ENCODE data around the gene MRPL10. TPM values are rescaled to one million over a fixed set of nuclear protein-coding genes. Genes with fewer than 3 reads are reported as not detected.

Gene MRPL10
- total RNA-seq, 1 experiment from 2014 or later = 159 TPM

GRCh38 chr17:47875011-47875985 lies 44.0 kb upstream of the MRPL10 start:
- no peak overlapping the region for H3K4me3 Mint-ChIP-seq (ENCODE audit: unreplicated experiment)
- H3K36me3 Mint-ChIP-seq (ENCODE audit: insufficient read depth, unreplicated experiment) = no peaks in the 10 kb centered on the region
- no peak overlapping the region for H3K4me3 ChIP-seq (ENCODE audit: low read depth, low read length)
- H3K36me3 ChIP-seq (ENCODE audit: control insufficient read depth, insufficient read depth, low read length) = no peaks in the 10 kb centered on the region
- DNase-seq = no peak
- POLR2A ChIA-PET = no interaction called here
- no TSS peak for BruUV-seq (replicated peaks)
- H3K27me3 Mint-ChIP-seq (ENCODE audit: insufficient read depth, unreplicated experiment) = no peaks in the 10 kb centered on the region
- TF ChIP-seq CTCF (IDR thresholded peaks at IDR 0.05; ENCODE audit: insufficient read depth in 1 of 2, low read depth in 1 of 2, low read length in 1 of 2, severe bottlenecking in 1 of 2, unreplicated experiment in 1 of 2) = no peak
- intact Hi-C loops (cut with micrococcal nuclease; ENCODE audit: unreplicated experiment) = no loop called here
- H3K27me3 ChIP-seq (replicated peaks; ENCODE audit: control insufficient read depth, insufficient read depth, low read length) = no peaks in the 10 kb centered on the region
- peaks cover 51% of the 10 kb centered on the region for H3K4me1 ChIP-seq
- H3K9me3 ChIP-seq = no peaks in the 10 kb centered on the region
- H3K9me3 Mint-ChIP-seq (ENCODE audit: unreplicated experiment) = no peaks in the 10 kb centered on the region
- peaks cover 28% of the 10 kb centered on the region for H3K4me1 Mint-ChIP-seq (ENCODE audit: low read depth, unreplicated experiment)
- H3K27ac Mint-ChIP-seq (ENCODE audit: unreplicated experiment) = peak overlapping the region; percentile 15
- CTCF ChIA-PET = interaction anchor here (1.4 to 7.5 kb wide), 2 partner anchors 10 to 33 kb away, joined by 5 to 37 read pairs; partner anchors contain the start of gene SCRN2

- DNase-seq = no peak
- BruUV-seq (replicated peaks) = no TSS peak
- Histone ChIP-seq H3K27me3 (replicated peaks; ENCODE audit: control insufficient read depth, insufficient read depth, low read length) (no peaks in the 10 kb centered on the region; the same call in 1 of the 2 replicates), H3K36me3 (ENCODE audit: control insufficient read depth, insufficient read depth, low read length) (no peaks in the 10 kb centered on the region), H3K4me1 (peaks cover 60% of the 10 kb centered on the region), H3K4me3 (ENCODE audit: low read depth, low read length) (no peak overlapping the region), H3K9me3 (no peaks in the 10 kb centered on the region)
- peaks cover 21% of the 10 kb centered on the region for H3K4me1 Mint-ChIP-seq (ENCODE audit: low read depth, unreplicated experiment)
- H3K36me3 Mint-ChIP-seq (ENCODE audit: insufficient read depth, unreplicated experiment) = no peaks in the 10 kb centered on the region
- H3K27ac Mint-ChIP-seq (ENCODE audit: unreplicated experiment) = no peak overlapping the region
- POLR2A ChIA-PET = interaction anchor here (0.9 kb wide), 1 partner anchor 22 kb away, joined by 3 read pairs; the partner anchor contains the start of gene SP2
- no peak overlapping the region for H3K4me3 Mint-ChIP-seq (ENCODE audit: unreplicated experiment)
- no peaks in the 10 kb centered on the region for H3K27me3 Mint-ChIP-seq (ENCODE audit: insufficient read depth, unreplicated experiment)
- no peak for TF ChIP-seq CTCF (IDR thresholded peaks at IDR 0.05; ENCODE audit: insufficient read depth in 1 of 2, low read depth in 1 of 2, low read length in 1 of 2, severe bottlenecking in 1 of 2, unreplicated experiment in 1 of 2)
- CTCF ChIA-PET = interaction anchor here (1.0 to 7.5 kb wide), 2 partner anchors 31 to 42 kb away, joined by 3 to 37 read pairs; partner anchors contain the start of genes LRRC46, MRPL10 and SCRN2
- intact Hi-C loops (cut with micrococcal nuclease; ENCODE audit: unreplicated experiment) = no loop called here
- no peaks in the 10 kb centered on the region for H3K9me3 Mint-ChIP-seq (ENCODE audit: unreplicated experiment)
Measured at GRCh38 chr17:47873200-47874090, 42.1 kb upstream of the MRPL10 start.
